HG02642 (cell line): Measurements from ENCODE around the gene DDR1.

ENCODE experiments used
- ATAC-seq: cut with Tn5 transposase; IDR thresholded peaks from one replicate; pipeline ENCODE4 v1.9.1; 2021; ENCODE audit warnings: mild to moderate bottlenecking; ENCODE audit not compliant: unreplicated experiment, poor library complexity

The DDR1 gene

GRCh38 chr6:30879684-30880427 is 4.5 kb upstream of the DDR1 start:
- ATAC-seq = no peak

DNA sequence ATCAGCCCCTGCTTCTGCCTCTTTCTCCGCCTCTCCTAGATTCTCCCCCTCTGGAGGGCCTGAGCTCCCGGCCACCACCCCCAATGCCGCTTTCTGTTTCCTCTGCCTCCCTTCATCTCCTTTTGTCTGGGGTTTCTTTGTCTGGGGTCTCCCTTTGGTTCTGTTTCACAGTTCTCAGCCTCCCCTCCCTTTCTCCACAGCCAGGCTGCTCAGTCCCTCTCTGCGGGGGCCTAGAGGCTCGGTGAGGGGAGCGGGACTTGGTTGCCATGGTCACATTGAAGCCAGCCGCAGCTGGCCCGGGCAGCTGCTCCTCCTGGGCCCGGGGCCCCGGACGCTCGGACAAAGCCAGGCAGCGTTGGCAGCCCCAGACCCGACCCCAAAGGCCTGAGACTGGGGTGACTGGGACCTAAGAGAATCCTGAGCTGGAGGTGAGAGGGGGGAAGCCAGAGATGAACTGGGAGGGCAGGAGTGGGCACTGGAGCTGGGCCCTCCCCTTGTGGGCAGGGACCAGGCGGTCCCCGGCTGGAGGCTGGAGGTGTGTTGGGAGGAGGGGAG is 3.5 kb upstream of the DDR1 start:
- no peak for ATAC-seq

DNA sequence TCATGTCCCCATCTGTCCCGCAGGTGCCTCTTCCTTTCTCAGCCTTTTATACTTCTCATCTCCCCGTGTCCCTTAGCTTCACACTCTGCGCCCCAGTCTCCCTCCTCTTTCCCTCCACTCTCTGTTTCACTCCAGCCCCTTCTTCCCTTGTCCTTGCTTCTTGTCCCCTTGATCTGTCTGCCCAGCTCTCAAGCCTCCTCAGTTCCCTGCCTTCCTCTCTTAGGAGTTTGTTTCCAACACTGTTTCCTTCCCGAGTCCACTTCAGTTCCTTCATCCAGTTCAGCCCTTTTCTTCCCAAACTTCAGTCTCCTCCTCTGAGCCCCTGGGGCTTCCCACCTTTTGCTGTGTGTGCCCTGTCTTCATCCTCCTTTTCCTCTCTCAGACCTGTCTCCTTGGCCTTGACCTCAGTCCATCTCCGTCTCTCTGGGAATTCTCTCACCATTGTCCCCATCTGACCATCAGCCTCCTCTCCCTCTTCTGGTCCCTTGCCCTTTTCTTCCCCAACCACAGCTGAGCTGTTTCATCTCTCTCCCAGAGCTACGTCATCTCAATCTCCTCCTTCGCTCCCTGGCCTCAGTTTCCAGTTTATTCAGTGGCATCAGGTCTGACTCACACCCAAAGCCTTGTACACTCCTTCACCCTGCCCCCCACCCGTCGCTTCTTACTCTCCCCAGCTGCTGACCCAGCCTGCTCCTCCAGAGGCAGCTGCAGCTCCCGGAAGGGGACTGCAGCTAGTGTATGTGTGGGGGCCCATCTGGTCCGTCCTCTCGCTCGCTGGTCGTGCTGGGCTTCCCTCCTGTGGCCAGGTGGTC is 2.7 kb upstream of the DDR1 start:
- no peak for ATAC-seq

DNA sequence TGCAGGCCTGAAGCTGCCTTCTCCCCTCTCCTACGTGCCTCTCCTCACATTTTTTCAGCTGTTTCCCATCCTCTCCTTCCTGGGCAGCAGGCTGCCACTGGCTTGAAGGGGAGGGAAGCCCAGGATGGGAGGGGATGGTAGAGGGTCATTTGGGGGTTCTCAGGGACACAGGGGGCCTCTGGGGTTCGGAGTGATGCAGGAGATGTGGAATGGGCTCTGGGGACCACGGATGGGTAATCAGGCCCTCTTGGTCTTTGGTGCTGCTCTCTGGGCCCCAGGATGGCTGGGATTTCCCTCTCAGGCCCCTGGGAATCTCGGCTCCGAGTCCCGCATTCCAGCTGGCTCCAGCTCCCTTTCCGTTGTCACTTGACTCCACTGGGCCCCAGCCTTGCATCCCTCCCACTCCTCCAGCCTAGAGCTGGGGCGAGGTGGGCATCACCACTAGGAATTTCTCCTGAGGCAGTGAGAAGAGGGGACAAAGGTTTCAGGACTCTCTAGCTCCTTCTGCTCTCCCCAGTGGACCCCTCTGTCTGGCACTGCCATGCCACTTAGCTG is 2.0 kb upstream of the DDR1 start:
- no peak for ATAC-seq

DNA sequence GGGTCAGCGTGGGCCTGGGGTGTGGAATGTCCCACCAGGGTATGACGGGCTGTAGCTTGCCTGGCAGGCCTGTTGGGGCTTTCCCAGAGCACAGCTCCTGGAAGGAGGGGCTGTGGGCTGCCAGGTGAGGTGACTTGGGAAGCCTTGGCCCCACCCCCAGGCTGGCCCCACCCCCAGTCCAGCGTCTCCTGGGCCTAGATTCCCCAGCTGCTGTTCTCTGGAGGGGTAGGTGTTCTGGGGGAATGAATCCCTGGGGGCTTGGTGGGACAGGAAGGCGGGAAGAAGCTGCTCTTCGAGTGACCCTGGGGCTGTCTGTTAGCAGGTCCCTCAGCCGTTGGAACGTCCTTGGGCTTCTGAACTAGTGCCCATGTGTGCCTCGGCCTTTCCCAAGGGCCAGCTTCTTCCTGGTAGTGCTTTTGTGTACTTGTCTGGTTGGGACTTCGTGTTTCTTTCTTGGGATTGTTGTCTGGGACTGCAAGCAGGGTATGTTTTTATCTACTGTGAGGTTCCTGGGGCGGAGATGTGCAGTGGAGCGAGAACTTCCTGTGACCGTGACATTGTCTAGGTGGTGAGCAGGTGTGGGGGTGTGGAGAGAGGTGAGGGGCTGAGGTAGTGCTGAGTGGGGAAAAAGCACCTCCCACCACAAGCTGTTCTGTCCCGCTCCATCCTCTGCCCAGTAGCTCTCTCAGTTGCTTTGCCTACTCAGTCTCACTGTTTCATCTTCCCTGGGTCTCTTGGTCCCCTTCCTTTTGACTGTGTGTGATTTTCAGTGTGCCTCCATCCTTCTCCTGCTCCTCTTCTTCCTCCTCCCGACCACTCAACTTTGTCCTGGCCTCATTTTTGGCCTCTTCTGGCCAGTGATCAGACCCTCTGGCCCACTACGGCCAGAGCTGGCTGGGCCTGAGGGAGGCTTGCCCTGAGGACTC is 1.3 kb upstream of the DDR1 start:
- no peak for ATAC-seq

GRCh38 chr6:30884521-30885480 is 482 bp downstream of the DDR1 start:
- peak; percentile 24 for ATAC-seq

DNA sequence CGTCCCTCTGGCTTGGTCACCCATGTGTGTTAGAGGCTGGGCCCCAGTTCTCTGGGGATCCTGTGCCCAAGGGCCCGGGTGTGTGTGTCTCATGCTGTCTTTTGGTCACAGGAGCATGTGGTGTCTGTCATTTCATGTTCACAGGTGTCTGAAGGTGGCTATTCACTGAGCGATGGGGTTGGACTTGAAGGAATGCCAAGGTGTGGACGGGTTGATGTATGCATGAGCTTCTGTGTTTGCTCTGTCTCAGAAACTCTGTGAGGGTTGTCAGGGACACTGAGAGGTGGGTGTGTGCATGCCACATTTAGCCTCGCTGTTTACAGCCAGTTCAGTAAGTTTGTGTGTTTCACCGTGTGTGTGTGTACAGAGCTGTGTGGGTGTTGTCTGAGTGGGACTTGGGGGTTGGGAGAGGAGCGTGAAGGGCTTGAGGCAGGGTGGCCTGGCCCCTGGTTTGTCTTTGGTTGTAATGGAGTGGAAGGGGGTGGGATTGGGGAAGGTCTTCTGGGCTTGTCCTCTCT is 1.2 kb downstream of the DDR1 start:
- ATAC-seq = no peak

DNA sequence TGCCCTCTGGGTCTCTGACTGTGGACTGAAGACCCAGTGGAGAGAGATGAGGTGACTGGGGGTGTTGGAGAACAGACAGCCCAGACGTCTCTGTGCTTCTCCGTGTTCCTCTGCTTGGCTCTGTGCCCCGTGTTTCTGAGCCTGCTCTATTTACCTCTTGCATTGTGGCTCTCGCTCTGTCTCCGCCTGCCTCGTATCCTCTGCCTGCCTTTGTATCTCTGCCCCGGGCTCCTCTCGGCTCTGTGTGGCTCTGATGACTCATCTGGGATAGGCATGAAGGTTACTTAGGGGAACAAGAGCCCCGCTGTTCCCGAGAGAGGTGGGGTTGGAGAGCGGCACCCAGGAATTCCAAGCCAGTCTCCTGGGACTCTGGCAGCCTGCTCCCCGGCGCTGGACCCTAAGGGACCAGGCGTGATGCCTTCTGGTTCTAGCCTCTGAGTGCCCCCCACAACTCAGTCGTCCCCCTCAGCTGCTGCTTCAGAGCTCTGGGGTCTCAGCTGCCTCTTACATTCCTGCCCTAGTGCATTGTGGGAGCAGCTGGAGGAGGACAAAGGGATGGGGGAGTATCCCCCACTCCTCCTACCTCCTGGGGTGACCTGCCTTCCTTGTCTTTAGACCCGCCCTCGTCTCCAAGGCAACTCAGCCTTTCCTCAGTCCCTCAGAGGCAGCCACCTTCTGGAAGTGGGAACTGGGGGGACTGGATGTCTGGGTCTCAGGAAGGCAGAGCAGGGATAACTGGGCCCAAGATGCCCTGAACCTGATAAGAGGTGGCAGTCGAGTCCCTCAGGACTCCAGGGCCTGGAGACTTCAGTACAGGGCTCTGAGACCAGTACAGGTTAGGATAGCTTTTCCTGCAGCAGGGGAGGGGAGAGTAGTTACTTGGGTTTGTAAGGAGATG is 1.9 kb downstream of the DDR1 start:
- no peak for ATAC-seq

DNA sequence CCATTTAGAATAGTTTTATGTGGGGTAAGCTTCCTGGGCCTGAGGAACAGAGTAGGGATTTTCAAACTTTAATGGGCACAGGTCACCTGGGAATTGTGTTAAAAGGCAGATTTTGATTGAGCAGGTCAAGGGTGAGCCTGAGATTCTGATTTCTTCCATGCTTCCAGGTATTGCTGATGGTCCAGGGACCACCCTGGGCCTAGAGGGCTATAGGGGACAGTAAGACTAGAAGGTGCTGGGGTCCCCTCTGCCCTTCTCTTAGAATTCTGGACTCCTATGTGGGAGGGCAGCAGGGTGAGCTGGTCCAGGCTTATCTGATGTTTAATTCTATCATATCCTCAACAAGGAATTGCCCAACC is 2.6 kb downstream of the DDR1 start:
- no peak for ATAC-seq

DNA sequence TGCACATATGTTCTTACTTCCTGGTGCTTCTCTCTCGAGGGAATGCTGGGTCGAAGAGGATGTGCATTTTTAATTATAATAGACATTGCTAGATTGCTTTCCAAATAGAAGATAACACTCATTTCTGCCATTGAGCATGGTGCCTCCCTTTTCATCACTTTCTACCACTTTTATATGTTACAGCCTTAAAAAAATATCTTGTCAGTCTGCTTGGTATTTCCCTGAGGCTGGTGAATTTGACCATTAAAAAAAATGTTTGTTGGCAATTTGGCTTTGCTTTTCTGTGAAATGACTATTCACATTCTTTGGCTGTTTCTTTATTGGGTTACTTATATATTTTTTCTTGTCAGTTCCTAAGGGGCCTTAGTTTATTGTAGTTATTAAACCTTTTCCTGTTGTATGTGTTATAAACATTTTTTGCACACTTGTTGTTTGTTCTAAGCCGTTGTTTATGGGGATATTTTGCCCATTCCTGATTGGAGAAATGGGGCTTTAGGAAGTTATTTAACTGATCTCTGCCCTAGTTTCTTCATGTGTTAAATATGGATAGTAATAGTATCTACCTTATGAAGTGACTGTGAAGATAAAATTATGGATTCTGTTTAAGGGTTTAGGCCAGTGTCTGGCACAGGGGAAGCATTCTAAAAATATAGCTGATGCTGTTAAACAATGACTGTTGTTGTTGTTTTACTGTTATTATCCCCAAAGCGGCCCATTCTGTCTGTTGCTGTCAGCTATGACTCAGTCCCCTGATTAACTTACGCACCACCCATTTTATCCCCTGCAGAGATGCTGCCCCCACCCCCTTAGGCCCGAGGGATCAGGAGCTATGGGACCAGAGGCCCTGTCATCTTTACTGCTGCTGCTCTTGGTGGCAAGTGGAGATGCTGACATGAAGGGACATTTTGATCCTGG is 3.8 kb downstream of the DDR1 start:
- no peak for ATAC-seq

GRCh38 chr6:30888816-30889495 is 4.6 kb downstream of the DDR1 start:
- ATAC-seq = no peak

- no peak for ATAC-seq
These were observed 5.2 kb downstream of the DDR1 start for GRCh38 chr6:30889496-30889885.

GRCh38 chr6:30889921-30890645 is 5.8 kb downstream of the DDR1 start:
- no peak for ATAC-seq

DNA sequence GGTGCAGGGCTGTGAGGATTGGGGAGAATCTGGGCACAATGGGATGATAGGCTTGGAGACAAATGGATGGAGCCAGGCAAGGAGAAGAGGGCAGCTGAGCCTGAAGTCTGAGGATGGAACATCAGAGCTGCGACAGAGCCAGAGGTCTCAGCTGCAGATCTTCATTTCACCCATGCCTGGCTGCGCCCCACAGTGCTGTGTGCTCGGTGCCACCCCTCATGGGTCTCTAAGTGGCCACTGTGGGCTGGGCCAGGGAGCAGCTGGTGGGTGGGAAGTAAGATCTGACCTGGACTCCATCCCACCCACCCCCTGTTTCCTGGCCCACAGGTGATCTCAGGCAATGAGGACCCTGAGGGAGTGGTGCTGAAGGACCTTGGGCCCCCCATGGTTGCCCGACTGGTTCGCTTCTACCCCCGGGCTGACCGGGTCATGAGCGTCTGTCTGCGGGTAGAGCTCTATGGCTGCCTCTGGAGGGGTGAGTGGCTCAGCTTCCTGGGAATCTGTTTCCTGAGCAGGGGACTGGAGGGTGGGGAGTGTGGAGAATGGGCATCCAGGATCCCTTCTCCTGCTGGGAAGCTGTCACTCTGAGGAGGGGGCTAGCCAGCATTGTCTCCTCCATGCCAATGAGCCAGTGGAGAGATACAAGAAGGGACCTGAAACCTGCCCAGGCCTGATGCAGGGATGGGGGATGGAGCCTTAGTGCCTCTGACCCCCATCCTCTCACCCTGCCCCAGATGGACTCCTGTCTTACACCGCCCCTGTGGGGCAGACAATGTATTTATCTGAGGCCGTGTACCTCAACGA is 6.5 kb downstream of the DDR1 start:
- no peak for ATAC-seq

DNA sequence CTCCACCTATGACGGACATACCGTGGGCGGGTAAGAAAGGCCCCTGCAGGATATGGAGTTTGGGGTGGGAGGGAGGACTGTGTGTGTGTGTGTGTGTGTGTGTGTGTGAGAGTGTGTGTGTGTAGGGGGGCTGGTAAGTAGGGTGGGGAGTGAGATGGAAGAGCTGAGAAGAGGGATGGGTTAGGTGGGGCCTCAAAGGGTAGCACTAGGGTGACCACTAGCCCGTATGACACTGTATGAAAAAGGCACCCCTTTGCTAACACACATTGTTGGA is 7.1 kb downstream of the DDR1 start:
- no peak for ATAC-seq
